Upper lobe of right lung (tissue), 1 donor: Measurements from ENCODE around the gene PDE6B. TPM values are rescaled to one million over a fixed set of nuclear protein-coding genes. Genes with fewer than 3 reads are reported as not detected.

Source experiments
- ATAC-seq: fragments of 200-7000 bp; cut with Tn5 transposase; one replicate; pipeline ENCODE4 v1.9.1; 2020; ENCODE audit warnings: mild to moderate bottlenecking, moderate library complexity
- DNase-seq: peaks from one replicate; pipeline ENCODE4 v3.0.0-alpha.2; 2020
- H3K27ac ChIP-seq: fragments of 200-600 bp; one replicate; pipeline ENCODE4 v1.8.0; 2022
- H3K27me3 ChIP-seq: fragments of 200-600 bp; one replicate; pipeline ENCODE4 v1.8.0; 2022; ENCODE audit warnings: mild to moderate bottlenecking
- H3K36me3 ChIP-seq: fragments of 200-600 bp; one replicate; pipeline ENCODE4 v1.8.0; 2022
- H3K4me1 ChIP-seq: fragments of 200-600 bp; one replicate; pipeline ENCODE4 v1.8.0; 2022
- H3K4me3 ChIP-seq: fragments of 200-600 bp; one replicate; pipeline ENCODE4 v1.8.0; 2022; ENCODE audit warnings: mild to moderate bottlenecking
- H3K9me3 ChIP-seq: fragments of 200-600 bp; one replicate; pipeline ENCODE4 v1.8.0; 2022
- CTCF ChIP-seq: fragments of 200-600 bp; IDR thresholded peaks from one replicate; pipeline ENCODE4 v1.8.0; 2022; ENCODE audit warnings: antibody characterized with exemption
- intact Hi-C: fragments of 100-400 bp; cut with DNase I; formaldehyde crosslinking; loops from one replicate; pipeline ENCODE4 v1.11.0; 2022
- total RNA-seq: library from RNA; stranded (reverse); fragmentation: NEBNext Ultra II Directional; extraction: Animal tissue kit (Norgen Biotek cat#: 25700); gene quantifications from one replicate; pipeline ENCODE4 v1.2.1, GENCODE V29; 2021
- donor health status: DM: no; HTN: yes; CAD: no; lungs with severe emphysema.

PDE6B gene
- total RNA-seq, 1 donor from 2014 or later, result 9.1 TPM

DNA sequence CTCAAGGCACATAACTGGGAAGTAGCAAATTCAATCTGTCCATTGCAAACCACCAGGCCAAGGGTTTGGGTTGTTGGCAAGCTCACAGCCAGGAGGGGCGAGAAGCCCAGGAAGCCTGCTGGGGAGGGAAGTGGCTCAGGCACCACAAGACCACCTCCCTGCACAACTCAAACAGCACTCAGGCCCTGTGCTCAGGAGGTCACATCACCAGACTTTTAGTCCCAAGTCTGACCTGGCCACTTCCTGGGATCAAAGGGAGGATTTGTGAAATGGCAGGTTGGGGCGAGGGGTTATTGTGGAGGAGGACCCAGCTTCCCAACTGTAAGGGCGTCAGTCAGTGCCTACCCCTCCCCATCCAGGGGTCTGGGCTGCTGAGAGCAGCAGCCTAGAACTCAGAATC lies 46.4 kb downstream of the PDE6B start:
- Histone ChIP-seq H3K27me3 (no peaks in the 10 kb centered on the region), H3K9me3 (no peaks in the 10 kb centered on the region), H3K4me1 (peaks cover 18% of the 10 kb centered on the region), H3K36me3 (peaks cover 25% of the 10 kb centered on the region), H3K27ac (no peak overlapping the region), H3K4me3 (no peak overlapping the region)
- ATAC-seq, result no peak
- TF ChIP-seq CTCF, result no peak
- intact Hi-C loops, result no loop called here
- no peak for DNase-seq

DNA sequence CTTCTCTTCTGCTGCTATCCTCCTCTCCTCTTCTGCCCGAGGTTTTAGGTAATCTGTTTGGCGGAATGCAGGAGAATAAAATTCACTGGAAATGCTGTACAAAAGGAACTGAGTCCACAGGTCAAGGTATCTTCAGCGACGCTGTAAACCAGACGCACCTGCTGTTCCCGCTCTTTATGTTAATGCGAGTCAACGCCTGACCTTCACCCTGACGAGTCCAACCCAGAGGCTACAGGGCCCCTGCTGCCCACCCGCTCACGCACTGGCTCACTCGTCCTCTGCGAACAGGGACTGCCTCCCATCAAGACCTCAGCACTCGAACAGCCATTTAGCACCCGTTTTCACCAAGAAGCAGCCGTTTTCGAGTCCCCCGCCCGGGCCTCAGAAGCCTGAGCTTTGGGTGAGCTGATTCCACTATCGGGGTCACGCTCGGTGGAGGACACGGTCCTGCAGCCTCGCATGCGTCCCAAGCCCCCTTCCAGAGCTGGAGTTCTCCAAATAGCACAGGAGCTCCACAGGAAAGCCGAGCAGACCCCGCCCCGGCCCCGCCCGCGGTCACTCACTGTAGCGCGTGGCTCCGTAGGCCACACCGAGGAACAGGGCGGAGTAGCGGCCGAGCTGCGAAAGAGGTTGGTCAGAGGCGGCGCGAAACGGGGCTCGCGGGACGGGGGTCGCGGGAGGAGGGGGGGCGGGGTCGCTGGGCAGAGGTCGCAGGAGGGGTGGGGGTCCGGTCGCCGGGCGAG lies 48.1 kb downstream of the PDE6B start:
- Histone ChIP-seq H3K9me3 (no peaks in the 10 kb centered on the region), H3K27me3 (no peaks in the 10 kb centered on the region), H3K4me3 (peak overlapping the region; percentile 79), H3K4me1 (peaks cover 18% of the 10 kb centered on the region), H3K27ac (peak overlapping the region; percentile 94), H3K36me3 (peaks cover 25% of the 10 kb centered on the region)
- DNase-seq, result peak; percentile 83
- intact Hi-C loops, result no loop called here
- TF ChIP-seq CTCF, result no peak
- peak; percentile 36 for ATAC-seq

DNA sequence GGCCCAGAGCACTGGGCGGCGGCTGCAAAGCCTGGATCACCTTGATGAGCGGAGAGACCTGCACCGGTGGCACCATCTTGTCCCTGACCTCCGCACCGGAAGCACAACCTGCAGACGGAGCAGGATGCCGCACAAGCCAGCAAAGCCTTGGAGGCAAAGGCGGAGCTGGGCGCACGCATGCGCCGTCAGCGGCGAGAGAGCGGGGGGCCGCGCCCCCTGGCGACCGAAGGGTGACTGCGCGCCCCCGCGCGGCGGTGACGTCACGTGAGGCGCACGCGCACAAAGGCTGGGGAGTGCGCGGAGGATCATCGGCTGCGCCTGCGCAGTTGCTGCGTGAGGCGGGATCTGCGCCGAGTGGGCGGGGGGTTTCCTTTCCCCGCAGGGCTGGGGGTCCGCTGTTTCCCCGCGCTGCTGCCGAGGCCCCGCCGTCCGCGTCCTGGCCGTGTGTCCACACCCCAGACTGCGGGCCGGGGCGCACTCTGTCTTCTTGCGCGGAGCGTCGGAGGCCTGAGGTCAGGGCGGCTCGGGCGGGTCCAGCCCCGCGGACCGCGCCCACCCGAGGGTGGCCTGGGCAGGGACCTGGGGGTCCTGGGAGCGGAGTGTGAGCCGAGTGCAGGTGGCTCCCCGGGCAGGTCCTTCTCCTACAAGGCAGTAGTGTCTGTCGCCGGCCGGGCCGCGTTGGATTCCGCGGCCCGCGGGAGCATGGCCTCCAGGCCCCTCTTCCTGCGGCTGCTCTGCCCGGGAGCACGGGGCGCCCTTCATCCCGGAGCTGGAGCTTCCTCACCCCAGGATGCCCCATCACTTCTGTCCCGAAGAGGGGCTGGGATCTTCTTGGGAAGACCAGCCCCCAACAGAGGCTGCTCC lies 49.0 kb downstream of the PDE6B start, which contains the start of the genes ATP5ME and MYL5:
Gene ATP5ME (minus strand): TSS at position 105 of the 864 bp plus-strand sequence. CDS start 29 bp downstream, at position 76.
Gene MYL5 (plus strand): TSS at position 371 of the 864 bp plus-strand sequence. CDS start 3,485 bp downstream, outside the sequence.
- peaks cover 25% of the 10 kb centered on the region for H3K36me3 ChIP-seq
- no peaks in the 10 kb centered on the region for H3K27me3 ChIP-seq
- H3K9me3 ChIP-seq, result no peaks in the 10 kb centered on the region
- DNase-seq, result peak; percentile 99
- H3K4me1 ChIP-seq, result peaks cover 18% of the 10 kb centered on the region
- peak within 1 kb of the TSS; percentile 94 for H3K27ac ChIP-seq
- intact Hi-C loops, result no loop called here
- TF ChIP-seq CTCF, result peak; percentile 82
- H3K4me3 ChIP-seq, result peak within 1 kb of the TSS; percentile 79
- peak; percentile 93 for ATAC-seq

- DNase-seq (no peak), ATAC-seq (peak; percentile 6)
- intact Hi-C loops, result no loop called here
- Histone ChIP-seq H3K36me3 (peaks cover 25% of the 10 kb centered on the region), H3K27me3 (no peaks in the 10 kb centered on the region), H3K4me3 (peak overlapping the region; percentile 79), H3K9me3 (no peaks in the 10 kb centered on the region), H3K4me1 (peaks cover 19% of the 10 kb centered on the region), H3K27ac (peak overlapping the region; percentile 94)
- no peak for TF ChIP-seq CTCF
Observed at GRCh38 chr4:675036-675882, 49.9 kb downstream of the PDE6B start.
